Femur (tissue), 1 donor: ENCODE results near the gene FTCD.
"Not testable (repeated sequence)": the region's sequence is repeated elsewhere in the genome, so short reads cannot be mapped to it uniquely, and the experiment has no call there.

Source experiments
- DNase-seq: peaks from one replicate; pipeline ENCODE4 v3.0.0-alpha.2; 2017

The FTCD gene

DNA sequence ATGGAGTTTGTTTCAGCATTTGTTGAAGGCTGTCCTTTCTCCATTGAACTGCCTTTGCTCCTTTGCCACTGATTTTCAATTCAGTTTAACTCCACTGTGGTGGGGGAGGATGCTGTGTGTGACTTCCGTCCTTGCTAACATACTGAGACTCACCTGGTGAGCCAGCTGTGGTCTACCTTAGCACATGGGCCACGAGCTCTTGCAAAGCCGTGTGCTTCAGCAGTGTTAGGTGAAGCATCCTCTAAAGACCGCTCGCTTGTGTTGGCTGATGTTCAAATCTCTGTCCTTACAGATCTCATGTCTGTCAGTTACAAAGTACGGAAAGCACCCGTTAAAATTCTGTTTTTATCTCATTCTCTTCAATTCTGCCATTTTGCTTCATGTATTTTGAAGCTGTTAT is 32.4 kb upstream of the FTCD start:
- DNase-seq, result no peak

DNA sequence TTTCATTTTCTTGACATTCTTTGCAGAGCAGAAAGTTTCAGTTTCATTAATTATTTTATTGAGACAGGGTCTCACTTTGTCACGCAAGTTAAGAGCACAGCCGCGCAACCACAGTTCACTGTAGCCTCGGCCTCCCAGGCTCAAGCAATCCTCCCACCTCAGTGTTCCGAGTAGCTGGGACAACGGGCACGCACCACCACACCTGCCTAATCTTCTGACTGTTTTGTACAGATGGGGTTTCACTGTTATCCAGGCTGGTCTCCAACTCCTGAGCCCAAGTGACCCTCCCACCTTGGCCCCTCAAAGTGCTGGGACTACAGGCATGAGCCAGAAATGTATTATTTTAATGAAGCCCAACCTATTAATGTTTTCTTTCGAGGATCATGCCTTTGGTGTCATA is 31.9 kb upstream of the FTCD start:
- DNase-seq, result no peak

GRCh38 chr21:46185716-46186115 is 30.3 kb upstream of the FTCD start:
- DNase-seq, result no peak

- peak; percentile 75 for DNase-seq
Measured at GRCh38 chr21:46184625-46185555, 29.5 kb upstream of the FTCD start.

DNA sequence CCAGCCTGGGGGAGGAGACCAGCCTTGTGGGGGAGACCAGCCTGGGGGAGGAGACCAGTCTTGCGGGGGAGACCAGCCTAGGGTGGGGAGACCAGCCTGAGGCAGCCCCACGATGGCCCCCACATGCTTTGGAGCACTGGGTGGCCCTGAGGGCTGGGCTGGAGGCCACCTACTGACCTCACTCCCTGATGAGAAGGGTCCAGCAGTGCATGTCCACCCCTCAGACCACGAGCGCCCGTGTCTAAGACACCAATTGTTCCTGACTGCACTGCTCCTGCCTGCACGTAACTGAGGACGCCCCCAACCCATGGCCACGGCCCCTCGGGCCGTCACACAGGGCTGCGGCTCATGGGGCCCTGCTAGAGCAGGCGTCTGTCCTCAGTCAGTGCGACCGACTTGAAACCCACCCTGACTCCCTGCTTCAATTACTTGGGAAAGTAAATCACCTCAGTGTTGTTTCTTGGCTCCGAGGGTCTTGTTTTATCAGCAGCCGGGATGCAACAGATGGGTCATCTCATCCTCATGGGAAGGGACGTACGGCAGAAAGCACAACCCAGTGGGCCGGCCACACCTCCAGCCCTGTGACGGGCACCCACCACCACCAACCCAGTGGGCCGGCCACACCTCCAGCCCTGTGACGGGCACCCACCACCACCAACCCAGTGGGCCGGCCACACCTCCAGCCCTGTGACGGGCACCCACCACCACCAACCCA is 28.7 kb upstream of the FTCD start, which contains the start of gene SPATC1L:
SPATC1L (minus strand) TSS at position 550 of the 715 bp plus-strand sequence. CDS start 1,643 bp downstream, outside the sequence.
- no peak for DNase-seq

DNA sequence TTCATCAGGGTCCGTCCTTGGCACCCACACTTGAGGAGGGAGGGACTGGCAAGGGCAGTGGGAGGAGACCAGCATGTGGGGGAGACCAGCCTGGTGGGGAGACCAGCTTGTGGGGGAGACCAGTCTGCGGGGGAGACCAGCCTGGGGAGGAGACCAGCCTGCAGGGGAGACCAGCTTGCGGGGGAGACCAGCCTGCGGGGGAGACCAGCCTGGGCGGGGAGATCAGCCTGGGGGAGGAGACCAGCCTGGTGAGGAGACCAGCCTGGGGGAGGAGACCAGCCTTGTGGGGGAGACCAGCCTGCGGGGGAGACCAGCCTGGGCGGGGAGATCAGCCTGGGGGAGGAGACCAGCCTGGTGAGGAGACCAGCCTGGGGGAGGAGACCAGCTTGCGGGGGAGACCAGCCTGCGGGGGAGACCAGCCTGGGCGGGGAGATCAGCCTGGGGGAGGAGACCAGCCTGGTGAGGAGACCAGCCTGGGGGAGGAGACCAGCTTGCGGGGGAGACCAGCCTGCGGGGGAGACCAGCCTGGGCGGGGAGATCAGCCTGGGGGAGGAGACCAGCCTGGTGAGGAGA is 28.0 kb upstream of the FTCD start:
- DNase-seq, result not testable (repeated sequence)

DNA sequence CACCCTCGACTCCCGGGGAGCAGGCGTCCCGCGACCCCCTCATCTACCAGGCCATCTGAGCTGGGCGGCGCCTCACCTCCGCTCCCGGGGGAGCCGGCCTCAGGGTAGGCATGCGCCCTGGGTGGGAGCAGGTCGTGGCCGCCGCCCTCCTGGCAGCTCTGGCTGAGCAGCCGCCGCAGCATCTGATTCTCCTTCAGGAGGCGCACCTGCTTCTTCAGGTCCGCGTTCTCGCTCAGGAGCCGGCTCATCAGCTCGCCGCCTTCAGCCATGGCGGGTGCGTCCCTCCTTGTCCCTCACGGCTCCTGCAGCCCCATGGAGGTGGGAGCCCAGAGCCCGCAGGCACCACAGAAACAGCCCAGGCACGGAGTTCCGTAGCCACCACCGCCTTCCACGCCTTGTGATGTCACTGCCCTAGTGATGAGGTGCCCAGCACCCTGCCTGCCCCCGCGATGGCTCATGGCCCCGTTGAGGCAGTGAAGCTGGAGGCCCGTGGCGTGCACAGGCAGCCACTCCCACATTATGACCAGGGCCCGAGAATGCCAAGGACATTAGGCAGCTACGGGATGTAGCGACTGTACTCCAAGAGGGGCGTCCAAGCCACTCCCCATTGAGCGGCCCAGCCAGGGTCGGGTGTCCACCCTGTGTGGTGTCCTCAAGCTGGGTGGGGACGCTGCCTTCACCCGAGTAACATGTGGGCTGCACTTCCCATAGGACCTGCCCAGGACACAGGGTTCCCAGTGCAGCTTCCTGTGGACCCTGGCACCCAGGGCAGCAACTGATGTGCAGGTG is 27.4 kb upstream of the FTCD start:
- DNase-seq, result no peak

DNA sequence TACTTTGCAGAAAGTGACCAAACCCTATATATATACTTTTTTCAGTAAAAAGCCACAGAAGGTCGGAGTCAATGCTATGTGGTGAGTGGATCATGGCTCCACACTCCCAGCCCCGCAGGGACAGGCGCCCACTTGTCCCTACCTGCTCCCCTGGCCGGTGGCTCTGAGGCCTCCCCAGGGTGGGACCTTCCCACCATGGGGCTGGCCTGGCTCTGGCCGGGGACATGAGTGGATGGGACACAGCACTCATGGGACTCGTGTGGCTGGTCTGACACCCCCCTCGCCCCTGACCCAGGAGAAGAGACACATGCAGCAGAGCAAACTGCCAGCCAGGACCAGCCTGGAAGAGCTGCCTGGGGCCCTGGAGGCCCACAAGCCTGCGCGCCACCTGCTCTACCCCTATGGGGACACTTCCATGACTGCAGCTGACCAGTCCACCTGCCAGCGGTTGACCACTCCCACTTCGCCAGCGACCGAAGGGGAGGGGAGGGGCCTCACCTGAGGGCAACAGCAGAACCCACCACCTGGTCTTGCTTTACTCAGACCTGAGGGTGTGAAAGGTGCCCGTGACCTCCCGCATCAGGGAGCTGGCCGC is 26.7 kb upstream of the FTCD start:
- DNase-seq, result no peak

GRCh38 chr21:46181436-46181835 is 26.1 kb upstream of the FTCD start:
- DNase-seq, result no peak

DNA sequence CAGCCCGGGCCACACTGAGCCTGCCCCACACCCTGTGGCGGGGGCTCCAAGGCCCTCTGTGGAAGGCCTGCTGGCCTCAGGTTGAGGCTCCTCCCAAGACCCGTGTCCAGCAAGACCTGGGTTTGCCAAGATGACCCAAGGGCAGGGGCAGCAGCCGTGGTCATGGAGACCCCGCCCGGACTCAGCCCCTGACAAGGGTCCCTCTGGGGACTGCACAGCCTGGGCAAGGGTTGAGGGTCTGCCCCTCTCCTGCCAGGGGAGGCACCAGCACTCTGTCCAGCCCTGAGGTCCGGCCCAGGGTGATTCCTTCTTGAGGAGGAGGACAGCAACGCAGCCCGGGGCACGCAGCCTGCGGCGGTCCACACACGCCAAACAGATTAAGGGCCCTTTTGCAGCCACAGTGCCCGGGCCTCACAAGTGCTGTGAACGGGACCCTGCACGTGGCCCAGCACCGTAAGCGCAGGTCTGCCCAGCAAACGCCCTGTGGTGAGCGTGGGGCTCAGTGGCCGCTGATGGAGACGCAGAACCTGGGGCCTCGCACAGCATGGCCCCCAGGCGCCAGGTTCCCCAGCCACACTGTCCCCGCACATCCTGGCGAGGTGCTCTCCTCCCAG is 25.5 kb upstream of the FTCD start:
- no peak for DNase-seq

- no peak for DNase-seq
Measured at GRCh38 chr21:46180079-46180722, 24.8 kb upstream of the FTCD start.

- DNase-seq, result no peak
Measured at GRCh38 chr21:46179708-46180078, 24.3 kb upstream of the FTCD start.

DNA sequence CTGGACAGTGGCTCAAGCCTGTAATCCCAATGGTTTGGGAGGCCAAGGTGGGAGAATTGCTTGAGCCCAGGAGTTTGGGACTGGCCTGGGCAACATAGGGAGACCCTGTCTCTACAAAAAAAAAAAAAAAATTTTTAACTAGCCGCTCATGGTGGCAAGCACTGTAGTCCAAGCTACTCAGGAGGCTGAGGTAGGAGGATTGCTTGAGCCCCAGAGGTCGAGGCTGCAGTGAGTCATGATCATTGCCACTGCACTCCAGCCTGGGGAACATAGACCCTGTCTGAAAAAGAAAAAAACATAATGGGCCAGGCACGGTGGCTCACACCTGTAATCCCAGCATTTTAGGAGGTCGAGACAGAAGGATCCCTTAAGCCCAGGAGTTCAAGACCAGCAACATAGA is 23.6 kb upstream of the FTCD start:
- no peak for DNase-seq

GRCh38 chr21:46176443-46177129 is 21.2 kb upstream of the FTCD start:
- not testable (repeated sequence) for DNase-seq

DNA sequence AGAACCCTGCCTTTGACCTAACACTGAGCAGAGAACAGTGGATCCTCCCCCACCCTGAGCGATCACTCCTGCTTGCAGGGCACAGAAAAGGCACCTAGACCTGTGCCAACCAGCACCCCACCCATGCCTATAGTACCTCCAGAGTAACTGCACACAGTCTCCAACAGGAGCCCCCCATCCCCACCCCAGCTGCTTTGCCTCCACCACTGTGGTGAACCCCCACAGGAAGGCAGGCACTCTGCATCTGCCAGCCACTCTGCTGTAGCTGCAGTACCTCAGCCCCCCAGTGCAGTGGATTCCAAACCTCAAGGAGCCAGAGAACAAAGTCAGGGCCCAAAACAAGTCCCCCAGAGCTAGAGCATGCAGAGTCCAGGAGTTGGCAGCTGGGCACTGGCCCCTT is 18.2 kb upstream of the FTCD start:
- no peak for DNase-seq

DNA sequence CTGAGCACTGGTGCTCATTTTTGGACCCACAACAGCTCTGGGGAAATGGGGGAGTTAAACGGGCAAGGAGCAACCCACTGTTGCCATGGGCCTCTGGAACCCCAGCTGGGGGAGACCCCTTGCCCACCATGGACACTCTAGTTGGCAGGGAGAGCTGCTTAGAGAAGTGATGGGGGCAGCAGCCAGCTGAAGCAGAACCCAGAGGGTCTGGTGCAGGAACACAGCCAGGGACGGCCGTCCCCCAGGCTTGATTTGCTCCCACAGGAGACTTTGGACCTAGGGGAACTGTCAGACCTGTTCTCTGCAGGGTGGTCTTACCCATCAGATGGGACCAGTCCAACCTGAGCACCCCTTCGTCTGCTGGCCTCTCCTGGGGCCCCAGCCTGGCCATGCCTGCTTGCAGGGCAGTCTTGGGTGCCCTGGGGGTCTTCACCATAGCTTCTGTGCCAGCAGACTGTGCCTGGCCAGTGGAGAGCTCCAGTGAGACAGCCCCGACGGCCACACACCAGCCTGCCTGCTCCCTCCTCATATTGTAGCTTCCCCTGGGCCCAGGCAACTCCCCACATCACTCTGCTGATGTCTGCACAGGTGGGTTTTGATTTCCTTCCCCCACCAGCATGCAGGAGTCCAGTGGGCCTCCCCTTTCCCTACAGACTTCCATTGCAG is 17.6 kb upstream of the FTCD start:
- DNase-seq, result no peak

GRCh38 chr21:46171996-46172862 is 16.9 kb upstream of the FTCD start:
- DNase-seq, result peak; percentile 12

- DNase-seq, result no peak
Measured at GRCh38 chr21:46171585-46171984, 16.2 kb upstream of the FTCD start.
